Measurements from ENCODE around the gene YTHDF2. TPM values are rescaled to one million over a fixed set of nuclear protein-coding genes. Genes with fewer than 3 reads are reported as not detected.

The YTHDF2 gene
- total and polyA plus RNA-seq, 2 of the 13 experiments (the other 11 are each of a cell fraction or from before 2014, with no cell fraction given) = 48.4 to 59.6 TPM

DNA sequence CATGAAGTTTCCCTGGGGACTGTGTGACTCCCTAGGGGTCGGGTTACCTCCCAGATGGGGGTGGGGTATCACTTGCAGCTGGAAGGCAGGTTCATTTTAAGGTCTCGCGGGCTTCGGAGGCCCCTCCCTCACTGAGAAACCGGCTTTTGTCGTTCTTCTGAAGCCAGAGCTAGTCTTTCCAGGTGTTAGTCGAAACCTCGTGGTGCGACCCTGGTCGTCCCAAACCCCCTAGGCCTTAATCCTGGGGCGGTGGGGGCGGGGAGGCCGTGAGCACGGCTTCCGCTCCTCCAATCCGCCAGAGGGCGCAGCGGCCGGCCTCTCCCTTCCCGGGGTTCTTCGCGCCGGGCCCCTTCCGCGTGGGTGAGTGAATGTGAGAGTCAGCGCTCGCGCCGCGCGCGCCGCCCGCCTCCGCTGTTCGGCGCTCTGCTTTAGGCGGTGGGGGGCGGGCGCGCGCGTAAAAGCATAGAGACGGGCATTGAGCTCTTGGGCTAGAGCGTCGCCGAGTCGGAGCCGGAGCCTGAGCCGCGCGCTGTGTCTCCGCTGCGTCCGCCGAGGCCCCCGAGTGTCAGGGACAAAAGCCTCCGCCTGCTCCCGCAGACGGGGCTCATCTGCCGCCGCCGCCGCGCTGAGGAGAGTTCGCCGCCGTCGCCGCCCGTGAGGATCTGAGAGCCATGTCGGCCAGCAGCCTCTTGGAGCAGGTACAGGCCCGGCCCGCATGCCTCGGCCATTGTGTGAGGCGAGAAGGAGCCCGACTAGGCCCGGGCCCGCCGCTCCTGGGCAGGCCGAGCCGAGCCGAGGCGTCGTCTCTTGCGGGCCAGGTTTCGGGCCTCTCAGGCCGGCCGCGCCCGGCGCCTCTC is at the start of gene YTHDF2 (continued):
- TF ChIP-seq FOXO4 (CRISPR knock-in tag; conservative IDR thresholded peaks at IDR 0.05) (peak; percentile 98), DBP (CRISPR knock-in tag; IDR thresholded peaks at IDR 0.05; ENCODE audit: not compliant biosample characterization) (no peak), MIER2 (CRISPR knock-in tag; IDR thresholded peaks at IDR 0.05) (peak; percentile 26; the same call in 1 of the 2 replicates), FOXJ3 (CRISPR knock-in tag; IDR thresholded peaks at IDR 0.05; ENCODE audit: borderline replicate concordance) (peak; percentile 32; the same call in 1 of the 2 replicates), ZNF652 (CRISPR knock-in tag; IDR thresholded peaks at IDR 0.05; ENCODE audit: borderline replicate concordance, low read depth) (no peak), TCF12 (IDR thresholded peaks at IDR 0.05) (no peak), TCF12 (CRISPR knock-in tag; IDR thresholded peaks at IDR 0.05) (0 out of 2 replicates have a peak, but pooled peaks have one; percentile 30), ZSCAN22 (CRISPR knock-in tag; IDR thresholded peaks at IDR 0.05) (peak; percentile 85), GATA4 (IDR thresholded peaks at IDR 0.05; ENCODE audit: borderline replicate concordance, low read depth) (no peak), SOX5 (CRISPR knock-in tag; IDR thresholded peaks at IDR 0.05; ENCODE audit: borderline replicate concordance) (no peak; the same call in 1 of the 2 replicates), ZNF282 (IDR thresholded peaks at IDR 0.05; ENCODE audit: partially characterized antibody) (no peak), ZNF10 (CRISPR knock-in tag; IDR thresholded peaks at IDR 0.05; ENCODE audit: borderline replicate concordance, low read depth) (no peak), MXI1 (IDR thresholded peaks at IDR 0.05; ENCODE audit: borderline replicate concordance, low read depth, low read length) (peak; percentile 91; the same call in 2 of the 3 replicates), CHD2 (IDR thresholded peaks at IDR 0.05; ENCODE audit: low read depth, low read length) (peak; percentile 83), ZNF101 (CRISPR knock-in tag; IDR thresholded peaks at IDR 0.05; ENCODE audit: borderline replicate concordance, low read depth) (no peak), SIN3B (IDR thresholded peaks at IDR 0.05; ENCODE audit: low read length) (no peak; the same call in 1 of the 2 replicates), ZNF775 (CRISPR knock-in tag; IDR thresholded peaks at IDR 0.05; ENCODE audit: borderline replicate concordance) (no peak), ZBTB38 (CRISPR knock-in tag; IDR thresholded peaks at IDR 0.05) (peak; percentile 76)
- TF ChIP-seq, protein P1, sequence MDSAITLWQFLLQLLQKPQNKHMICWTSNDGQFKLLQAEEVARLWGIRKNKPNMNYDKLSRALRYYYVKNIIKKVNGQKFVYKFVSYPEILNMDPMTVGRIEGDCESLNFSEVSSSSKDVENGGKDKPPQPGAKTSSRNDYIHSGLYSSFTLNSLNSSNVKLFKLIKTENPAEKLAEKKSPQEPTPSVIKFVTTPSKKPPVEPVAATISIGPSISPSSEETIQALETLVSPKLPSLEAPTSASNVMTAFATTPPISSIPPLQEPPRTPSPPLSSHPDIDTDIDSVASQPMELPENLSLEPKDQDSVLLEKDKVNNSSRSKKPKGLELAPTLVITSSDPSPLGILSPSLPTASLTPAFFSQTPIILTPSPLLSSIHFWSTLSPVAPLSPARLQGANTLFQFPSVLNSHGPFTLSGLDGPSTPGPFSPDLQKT (CRISPR knock-in tag; IDR thresholded peaks at IDR 0.05; ENCODE audit: borderline replicate concordance) = no peak
- TF ChIP-seq, protein P2, sequence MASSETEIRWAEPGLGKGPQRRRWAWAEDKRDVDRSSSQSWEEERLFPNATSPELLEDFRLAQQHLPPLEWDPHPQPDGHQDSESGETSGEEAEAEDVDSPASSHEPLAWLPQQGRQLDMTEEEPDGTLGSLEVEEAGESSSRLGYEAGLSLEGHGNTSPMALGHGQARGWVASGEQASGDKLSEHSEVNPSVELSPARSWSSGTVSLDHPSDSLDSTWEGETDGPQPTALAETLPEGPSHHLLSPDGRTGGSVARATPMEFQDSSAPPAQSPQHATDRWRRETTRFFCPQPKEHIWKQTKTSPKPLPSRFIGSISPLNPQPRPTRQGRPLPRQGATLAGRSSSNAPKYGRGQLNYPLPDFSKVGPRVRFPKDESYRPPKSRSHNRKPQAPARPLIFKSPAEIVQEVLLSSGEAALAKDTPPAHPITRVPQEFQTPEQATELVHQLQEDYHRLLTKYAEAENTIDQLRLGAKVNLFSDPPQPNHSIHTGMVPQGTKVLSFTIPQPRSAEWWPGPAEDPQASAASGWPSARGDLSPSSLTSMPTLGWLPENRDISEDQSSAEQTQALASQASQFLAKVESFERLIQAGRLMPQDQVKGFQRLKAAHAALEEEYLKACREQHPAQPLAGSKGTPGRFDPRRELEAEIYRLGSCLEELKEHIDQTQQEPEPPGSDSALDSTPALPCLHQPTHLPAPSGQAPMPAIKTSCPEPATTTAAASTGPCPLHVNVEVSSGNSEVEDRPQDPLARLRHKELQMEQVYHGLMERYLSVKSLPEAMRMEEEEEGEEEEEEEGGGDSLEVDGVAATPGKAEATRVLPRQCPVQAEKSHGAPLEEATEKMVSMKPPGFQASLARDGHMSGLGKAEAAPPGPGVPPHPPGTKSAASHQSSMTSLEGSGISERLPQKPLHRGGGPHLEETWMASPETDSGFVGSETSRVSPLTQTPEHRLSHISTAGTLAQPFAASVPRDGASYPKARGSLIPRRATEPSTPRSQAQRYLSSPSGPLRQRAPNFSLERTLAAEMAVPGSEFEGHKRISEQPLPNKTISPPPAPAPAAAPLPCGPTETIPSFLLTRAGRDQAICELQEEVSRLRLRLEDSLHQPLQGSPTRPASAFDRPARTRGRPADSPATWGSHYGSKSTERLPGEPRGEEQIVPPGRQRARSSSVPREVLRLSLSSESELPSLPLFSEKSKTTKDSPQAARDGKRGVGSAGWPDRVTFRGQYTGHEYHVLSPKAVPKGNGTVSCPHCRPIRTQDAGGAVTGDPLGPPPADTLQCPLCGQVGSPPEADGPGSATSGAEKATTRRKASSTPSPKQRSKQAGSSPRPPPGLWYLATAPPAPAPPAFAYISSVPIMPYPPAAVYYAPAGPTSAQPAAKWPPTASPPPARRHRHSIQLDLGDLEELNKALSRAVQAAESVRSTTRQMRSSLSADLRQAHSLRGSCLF (CRISPR knock-in tag; IDR thresholded peaks at IDR 0.05; ENCODE audit: borderline replicate concordance) = 0 out of 2 replicates have a peak, but pooled peaks have one; percentile 19

All from HepG2 (cell line).